Measurements from ENCODE around the gene CROCC.
"Not testable (repeated sequence)": the region's sequence is repeated elsewhere in the genome, so short reads cannot be mapped to it uniquely, and the experiment has no call there.

Gene CROCC

DNA sequence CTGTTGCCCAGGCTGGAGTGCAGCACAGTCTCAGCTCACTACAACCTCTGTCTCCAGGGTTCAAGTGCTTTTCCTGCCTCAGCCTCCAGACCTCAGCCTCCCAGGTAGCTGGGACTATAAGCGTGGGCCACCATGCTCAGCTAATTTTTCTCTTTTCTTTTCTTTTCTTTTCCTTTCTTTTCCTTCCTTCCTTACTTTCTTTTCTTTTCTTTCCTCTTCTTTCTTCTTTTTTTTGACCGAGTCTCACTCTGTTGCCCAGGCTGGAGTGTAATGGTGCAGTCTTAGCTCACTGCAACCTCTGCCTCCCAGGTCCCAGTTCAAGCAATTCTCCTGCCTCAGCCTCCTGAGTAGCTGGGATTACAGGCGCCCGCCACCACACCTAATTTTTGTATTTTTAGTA is 42.4 kb downstream of the CROCC start:
- not testable (repeated sequence) for DNase-seq

DNA sequence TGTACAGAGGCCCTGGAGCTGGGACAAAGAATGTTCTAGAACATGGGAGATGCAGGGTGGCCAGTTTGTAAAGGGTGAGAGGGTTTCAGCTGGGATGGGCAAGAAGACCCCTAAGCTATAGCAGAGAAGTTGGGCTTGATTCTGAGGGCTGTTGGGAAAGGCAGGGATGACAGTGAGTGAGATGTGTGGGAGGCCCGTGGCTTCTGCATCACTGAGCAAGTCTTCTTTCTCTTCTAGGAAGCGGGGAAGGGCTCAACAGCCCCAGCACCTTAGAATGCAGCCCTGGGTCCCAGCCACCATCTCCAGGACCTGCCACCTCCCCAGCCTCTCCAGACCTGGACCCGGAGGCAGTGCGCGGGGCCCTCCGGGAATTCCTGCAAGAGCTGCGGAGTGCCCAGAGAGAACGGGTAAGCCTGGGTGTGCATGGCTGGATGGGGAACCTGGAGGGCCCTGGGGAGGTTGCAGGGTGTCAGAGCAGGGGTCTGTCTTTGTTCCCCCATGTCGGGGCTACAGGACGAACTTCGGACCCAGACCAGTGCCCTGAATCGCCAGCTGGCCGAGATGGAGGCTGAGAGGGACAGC is 43.8 kb downstream of the CROCC start:
- no peak for DNase-seq

DNA sequence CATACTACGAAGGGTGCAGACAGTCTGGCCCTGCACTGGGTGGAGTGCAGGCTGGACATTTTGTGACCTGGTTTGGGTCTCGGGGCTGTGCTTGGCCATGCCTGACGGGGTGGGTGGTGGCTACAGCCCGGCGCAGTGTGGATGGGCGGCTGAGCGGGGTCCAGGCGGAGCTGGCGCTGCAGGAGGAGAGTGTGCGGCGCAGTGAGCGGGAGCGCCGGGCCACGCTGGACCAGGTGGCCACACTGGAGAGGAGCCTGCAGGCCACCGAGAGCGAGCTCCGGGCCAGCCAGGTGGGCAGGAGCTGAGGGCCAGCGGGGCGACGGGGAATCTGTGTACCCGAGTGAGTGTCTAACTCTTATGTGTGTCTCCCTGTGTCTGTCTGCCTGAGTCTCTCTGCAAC is 44.6 kb downstream of the CROCC start:
- DNase-seq: no peak

DNA sequence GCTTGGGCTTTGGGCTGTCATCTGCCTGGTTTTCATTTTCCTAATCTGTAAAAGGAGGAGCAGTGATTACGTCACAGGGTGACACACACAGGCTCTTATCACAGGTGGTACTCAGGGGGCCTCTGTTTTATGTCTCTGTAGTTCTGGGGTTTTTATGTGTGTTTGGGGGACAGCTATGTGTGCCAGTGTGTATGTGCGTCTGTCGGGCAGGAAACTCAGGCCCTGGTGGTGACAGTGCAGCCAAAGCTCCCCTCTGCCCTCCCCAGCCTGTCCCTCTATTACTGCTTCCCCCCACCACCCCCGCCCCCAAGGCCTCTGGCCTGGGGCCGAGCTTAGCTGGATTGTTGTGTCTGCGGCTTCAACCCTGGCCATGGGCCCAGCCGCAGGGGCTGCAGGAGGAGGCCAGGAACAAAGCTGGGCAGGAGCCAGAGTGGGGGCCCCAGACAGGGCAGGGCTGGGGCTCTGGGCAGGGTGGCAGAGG is 45.4 kb downstream of the CROCC start:
- DNase-seq: peak in 33 of 56 donors; percentile 5 to 73 (median 26)

DNA sequence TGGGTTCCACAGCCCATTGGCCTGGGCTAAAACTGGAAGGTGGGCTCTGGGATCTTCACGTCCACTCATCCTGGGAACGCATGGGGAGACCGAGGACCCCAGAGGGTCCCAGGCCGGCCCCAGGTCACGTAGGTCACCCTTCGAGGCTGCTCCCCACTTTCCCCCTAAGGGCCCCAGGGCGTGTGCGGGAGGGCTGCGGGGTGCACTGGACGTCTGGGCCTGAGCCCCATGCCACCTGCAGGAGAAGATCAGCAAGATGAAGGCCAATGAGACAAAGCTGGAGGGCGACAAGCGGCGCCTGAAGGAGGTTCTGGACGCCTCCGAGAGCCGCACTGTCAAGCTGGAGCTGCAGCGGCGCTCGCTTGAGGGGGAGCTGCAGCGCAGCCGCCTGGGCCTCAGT is 46.2 kb downstream of the CROCC start:
- no peak for DNase-seq

DNA sequence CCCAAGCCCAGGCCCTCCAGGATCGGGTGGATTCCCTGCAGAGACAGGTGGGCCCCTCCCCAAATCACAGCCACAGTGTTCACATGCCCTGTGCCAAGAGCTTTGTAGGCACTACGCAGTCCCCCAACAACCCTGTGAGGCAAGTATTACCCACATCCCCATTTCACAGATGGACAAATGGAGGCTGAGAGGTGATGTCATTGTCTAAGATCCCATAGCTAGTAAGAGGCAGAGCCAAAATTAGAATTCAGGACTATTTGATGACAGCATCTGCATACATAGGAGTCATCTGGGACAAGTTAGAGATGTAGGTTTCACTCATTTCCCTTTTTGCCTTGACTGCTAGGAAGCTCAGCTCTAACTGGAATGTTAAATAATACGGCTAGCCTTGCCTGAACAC is 46.6 kb downstream of the CROCC start:
- no peak for DNase-seq

DNA sequence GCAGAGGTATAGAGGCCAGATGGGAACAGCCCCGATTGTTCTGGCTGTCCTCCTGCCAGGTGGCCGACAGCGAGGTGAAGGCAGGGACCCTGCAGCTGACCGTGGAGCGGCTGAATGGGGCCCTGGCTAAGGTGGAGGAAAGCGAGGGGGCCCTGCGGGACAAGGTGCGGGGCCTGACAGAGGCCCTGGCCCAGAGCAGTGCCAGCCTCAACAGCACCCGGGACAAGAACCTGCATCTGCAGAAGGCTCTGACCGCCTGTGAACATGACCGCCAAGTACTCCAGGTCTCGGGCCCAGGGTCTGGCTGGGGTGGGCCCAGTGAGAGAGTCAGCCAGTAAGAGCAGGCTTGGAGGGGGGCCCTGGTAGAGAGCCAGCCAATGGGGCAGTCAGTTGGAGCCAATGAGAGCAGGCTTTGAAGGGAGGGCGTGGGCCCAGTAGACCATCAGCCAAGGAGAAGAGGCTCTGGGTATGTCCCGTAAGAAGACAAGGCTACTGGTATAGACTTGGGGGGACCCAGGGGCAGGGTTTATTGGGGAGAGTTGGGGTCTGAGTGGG is 47.4 kb downstream of the CROCC start:
- no peak for DNase-seq

DNA sequence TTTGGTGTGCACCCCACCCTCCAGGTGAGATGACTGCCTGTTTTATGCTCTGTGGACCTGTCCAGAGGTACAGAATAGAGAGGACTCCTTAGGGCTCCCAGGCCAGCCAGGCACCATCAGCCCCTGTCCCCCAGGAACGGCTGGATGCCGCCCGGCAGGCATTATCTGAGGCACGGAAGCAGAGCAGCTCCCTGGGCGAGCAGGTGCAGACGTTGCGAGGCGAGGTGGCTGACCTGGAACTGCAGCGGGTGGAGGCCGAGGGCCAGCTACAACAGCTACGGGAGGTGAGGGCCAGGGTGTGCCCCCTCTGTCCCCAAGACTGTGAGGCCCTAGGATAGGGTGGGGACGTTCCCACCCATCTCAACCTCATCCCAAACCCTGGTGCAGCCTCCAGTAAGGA is 47.9 kb downstream of the CROCC start:
- no peak for DNase-seq

DNA sequence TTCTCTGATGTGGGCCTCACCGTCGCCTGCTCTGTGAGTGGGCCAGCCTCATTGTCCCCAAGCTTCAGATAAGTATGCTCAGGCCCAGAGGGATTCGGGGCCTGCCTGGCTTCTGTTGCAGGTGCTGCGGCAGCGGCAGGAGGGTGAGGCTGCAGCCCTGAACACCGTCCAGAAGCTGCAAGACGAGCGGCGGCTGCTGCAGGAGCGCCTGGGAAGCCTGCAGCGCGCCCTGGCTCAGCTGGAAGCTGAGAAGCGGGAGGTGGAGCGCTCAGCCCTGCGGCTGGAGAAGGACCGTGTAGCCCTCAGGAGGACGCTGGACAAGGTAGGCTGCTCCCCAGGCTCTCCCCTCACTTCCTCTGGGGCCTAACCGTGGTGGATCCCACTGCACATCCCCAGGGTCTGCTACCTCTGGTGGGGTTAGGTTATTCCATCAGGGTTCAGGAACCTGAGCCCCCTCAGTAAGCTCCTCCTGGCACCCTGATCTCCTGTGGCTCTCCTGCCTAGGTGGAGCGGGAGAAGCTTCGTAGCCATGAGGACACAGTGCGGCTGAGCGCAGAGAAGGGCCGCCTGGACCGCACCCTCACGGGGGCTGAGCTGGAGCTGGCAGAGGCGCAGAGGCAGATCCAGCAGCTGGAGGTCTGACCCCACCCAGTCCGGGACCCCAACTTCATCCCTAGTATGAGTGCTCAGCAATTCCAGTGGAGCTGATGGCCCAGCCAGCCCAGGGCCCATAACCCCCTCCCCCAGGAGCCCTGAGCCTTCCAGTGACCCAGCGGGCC is 48.6 kb downstream of the CROCC start:
- DNase-seq: no peak

DNA sequence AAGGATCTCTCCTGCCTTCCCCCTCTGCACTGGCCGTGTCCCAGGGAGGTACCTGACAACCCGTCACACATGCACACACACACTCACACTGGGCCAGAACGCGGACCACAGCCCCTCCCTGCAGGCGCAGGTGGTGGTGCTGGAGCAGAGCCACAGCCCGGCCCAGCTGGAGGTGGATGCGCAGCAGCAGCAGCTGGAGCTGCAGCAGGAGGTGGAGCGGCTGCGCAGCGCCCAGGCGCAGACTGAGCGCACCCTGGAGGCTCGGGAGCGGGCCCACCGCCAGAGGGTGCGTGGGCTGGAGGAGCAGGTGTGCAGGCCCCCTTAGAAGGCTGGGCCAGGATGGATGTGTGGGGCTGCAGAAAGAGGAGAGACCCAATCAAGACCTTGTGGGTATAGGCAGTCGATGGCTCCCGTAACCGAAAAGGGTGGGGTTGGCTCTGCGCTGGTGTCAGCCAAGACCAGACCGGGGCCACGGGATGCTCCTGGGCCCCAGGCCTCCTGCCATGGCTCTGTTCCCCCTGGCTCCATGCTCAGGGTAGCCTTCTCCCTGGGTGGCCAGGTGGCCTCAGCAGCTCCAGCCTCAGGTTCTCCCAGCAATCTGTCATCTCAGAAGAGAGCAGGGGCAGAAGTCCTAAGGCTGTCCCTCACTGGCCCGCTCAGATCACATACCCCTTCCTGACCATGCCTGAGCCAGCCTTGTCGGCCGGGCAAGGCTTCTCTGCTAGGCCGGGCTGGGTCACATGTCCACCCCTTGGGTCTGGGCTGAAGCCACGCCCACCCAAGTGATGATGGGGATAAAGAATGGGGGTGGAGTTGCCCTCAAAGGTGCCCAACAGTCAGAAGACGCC is 49.8 kb downstream of the CROCC start:
- no peak for DNase-seq

DNA sequence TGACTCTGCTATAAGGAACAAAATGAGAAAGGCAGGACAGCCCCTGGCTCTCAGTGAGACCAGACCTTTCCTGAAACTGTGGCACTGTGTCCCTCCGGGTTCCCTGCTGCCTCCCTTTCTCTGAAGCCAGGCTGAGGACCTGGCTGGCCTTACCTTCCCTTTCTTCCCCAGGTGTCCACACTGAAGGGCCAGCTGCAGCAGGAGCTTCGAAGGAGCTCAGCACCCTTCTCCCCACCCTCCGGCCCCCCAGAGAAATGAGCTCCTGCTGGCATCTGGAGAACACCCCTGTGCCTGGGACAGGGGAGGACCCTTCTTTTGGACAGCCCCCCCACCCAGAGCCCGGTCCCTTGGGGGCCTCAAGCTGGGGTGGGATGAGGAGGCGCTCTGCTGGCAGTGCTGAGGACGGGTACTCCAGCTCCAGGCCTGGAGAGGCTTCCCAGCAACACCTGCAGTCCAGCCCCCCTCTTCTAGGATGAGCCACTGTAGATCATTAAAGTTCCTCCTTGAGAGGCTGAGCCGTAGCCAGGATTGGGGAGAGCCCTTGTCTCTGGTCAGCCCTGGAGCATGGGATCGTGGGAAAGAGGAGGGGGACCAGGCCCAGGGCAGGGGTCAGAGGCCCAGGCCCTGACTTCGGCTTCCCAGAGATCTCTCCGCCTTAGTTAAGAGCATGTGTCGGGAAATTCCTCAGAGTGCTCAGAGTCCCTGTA is 50.6 kb downstream of the CROCC start:
- DNase-seq: no peak

DNA sequence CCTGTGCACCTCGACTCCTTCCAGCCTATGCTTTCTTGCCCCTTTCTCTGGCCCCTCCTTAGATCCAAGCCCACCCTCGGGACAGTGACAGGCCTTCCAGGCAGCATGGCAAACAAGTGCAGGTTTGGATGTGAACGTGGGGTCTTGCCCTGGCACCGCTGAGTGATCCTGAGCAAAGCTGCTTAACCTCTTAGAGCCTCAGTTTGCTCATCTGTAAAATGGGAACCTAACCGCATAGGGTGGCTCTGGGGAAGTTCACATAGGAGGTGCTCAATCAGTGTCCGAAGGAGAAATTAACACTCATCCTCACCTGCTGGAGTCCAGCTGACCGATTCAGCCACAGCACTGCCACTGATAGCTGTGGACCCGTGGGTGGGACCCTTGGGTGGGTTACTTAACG is 51.5 kb downstream of the CROCC start:
- DNase-seq: no peak

DNA sequence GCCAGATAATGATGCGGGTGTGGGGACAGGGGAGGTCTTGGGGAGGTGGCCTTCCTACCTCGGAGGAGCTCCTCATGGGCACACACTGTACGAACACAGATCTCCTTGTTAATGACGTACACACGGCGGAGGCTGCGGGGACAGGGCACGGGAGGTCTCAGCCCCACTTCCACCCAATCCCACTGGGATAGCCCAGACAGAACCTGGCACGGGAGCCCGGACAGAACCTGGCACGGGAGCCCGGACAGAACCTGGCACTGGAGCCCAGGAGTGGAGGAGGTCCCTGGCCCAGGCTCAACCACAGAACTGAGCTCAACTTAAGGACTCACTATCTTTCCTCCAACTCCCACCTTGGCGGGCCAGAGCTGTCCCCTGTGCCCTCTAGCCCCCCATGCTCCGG is 53.5 kb downstream of the CROCC start:
- DNase-seq: no peak

DNA sequence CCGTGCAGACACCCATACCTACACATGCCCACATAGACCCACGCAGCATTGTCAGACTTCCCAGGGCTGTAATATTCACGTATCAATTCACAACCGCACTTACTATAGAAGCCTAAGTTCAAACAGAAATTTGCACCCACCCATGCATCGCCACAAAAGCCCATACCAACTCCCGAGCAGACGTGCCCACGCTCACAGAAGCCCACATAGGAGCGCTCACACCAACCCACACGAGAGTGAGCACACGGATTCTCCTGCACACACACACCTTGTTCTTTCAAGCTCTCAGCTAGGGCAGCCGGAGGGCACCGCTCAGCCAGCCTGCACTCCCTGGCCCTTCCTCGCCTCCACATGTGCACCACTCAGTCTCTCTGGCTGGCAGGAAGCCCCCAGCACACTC is 54.1 kb downstream of the CROCC start:
- peak in 3 of 56 donors; percentile 7 to 15 (median 14) for DNase-seq

DNA sequence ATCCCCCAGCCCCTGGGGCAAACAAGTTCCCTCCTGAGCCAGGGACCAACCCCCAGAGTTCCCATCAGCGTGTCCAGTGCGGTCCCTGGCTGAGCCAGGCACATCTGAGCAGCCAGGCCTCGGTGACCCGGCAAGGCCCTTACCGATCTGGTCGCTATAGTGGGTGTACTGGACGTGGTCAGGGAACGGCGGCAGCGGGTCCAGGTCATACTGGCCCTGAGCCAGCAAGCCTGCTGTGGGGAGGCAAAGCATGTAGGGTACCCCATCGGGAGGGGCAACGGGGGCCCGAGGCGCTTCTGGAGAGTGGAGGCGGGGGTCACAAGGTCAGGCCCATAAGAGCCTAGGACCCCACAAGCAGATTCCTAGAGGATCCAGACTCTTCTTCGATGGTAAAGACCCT is 55.2 kb downstream of the CROCC start:
- no peak for DNase-seq

DNA sequence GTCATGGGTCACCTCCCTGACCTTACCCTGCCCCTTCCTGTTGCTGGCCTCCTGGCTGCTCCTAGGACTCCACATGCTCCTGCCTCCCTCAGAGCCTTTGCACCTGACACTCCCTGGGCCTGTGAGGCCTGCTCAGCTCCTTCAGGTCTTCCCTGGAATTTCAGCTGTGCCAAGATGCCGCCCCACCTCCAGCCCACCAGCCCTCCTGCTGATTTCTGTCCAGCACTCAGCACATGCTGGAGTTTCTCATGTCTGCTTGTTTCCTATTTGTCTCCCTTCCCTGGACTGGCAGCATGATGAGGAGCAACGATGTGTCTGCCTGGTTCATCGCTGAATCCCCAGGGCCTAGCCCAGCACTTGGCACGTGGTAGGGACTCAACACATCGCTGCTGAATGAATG is 55.6 kb downstream of the CROCC start:
- no peak for DNase-seq

DNA sequence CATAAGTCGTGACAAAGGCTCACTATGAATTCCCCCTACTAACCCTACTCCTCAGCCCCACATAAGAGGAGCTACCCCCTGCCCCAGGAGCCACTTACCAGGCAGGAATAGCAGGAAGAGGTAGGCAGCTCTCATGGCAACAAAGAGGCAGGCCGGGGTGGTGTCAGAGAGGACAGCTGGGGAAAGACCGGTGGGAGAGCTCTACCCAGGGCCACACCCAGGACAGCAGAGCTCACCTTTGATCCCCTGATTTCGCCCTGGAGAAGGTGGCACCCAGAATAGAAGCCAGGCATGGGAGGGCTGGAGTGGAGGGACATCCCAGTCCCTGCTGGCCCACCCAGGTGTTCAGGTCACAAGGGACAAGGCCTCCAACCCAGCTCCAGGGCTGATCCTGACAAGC is 56.4 kb downstream of the CROCC start:
- DNase-seq: no peak

DNA sequence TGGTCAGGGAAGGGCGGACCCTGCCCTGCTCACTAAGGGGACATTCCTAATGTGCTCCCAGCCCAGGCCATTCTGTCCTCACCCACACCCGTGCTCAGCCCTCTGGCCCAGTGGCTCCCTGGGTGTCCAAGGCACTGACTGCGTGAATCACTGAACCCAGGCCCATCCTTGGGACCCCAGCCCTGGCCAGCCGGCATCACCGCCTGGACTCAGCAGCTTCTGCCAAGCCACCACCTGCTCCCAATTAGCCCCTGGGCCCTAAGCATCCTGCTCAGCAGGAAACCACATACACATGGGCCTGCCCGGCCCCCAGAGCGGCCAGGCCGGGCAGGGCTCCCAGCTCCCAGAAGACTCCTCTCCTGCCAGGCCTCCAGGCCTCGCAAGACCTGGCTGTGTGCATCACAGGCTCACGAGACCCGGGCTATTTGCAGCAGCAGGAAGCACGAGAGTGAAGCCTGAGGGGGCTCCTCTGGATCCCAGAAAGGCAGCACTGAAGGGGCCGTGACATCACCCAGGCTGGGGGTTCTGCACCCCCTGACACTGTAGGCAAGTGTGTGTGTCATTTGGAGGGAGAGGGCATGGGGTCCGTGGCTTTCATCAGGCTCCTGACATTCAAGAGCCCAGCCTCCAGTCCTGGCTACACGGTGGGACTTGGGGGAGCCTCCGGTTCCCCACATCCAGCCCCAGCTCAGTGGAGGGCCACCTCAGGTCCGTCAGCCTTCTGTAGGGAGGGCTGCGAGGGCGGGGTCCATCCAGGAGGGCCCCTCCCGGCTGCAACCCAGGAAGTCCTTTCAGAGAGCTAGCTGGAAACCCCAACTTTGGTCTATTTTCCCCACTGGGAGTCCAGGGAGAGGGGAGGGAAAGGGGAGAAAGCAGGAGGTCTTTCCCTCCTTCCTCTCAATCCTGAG is 57.1 kb downstream of the CROCC start:
- peak in 1 of 56 donors; percentile 21 for DNase-seq

DNA sequence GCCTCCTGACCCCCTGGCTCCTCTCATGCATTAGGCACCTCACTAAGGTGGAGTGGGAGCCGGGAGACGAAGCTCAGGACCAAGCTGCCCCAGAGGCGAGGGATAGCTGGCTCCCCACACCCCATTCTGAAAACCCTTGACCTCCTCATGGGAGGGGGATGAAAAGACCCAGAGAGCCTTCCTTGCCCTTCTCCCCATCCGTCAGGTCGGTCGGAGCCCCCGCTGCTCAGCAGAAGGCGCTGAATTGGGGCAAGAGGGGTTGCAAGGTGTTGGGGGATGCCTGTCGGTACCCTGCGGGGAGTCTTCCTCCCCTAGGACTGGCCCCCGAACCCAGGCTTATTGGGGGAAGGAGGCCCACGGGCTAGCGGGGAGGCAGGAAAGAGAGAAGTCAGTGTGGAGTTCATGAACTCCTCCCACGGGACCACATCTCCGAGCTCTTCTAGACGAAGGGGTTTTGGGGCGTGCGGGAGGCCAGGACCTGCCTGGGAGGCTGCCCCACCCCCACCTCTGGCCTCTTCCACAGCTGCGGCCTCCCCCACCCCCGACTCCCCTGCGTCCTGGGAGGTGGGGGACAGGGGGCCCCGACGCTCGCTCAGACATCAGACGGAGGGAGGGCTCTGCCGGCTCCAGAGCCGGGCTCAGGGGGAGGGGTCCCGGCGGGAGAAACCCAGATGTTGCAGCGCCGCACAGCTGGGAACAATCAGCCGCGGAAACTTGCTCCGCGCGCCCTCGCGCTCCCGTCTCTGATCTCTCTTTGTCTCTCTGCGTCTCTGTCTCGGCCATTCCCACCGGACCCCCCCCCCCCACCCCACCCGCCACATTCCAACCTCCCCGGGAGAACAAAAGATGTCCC is 58.0 kb downstream of the CROCC start:
- no peak for DNase-seq

All from nucleus accumbens (tissue), 56 donors.